Prostate gland (tissue), 2 donors: ENCODE results near the gene DAO.

ENCODE experiments used
- CTCF ChIP-seq, 4 experiments: fragments of 200-600 bp in 2 of 4; fragments of 450-650 bp in 2 of 4; sonication (generic) in 2 of 4; IDR thresholded peaks; 1 replicate in 3 of 4; 2 replicates in 1 of 4; pipeline ENCODE4 v1.5.1; 2016 to 2019; ENCODE audit warnings: antibody characterized with exemption in 4 of 4, mild to moderate bottlenecking in 2 of 4, moderate library complexity in 2 of 4
- POLR2A ChIP-seq: fragments of 450-650 bp; IDR thresholded peaks from one replicate; pipeline ENCODE4 v1.6.1; 2016; ENCODE audit warnings: antibody characterized with exemption, mild to moderate bottlenecking
- POLR2AphosphoS5 ChIP-seq: sonication (generic); formaldehyde crosslinking; IDR thresholded peaks from one replicate; pipeline ENCODE4 v1.6.1; 2017; ENCODE audit warnings: antibody characterized with exemption

- TF ChIP-seq CTCF (IDR thresholded peaks at IDR 0.05), result no peak
- TF ChIP-seq POLR2A, result no peak
- no peak for TF ChIP-seq POLR2AphosphoS5
Measured at GRCh38 chr12:108856170-108856427, 23.8 kb upstream of the DAO start.
